HCT116 (cell line): ENCODE data around the gene NARS2. TPM values are rescaled to one million over a fixed set of nuclear protein-coding genes. Genes with fewer than 3 reads are reported as not detected.

ENCODE experiments used
- ATAC-seq: fragments of 200-7000 bp; cut with Tn5 transposase; 2 replicates; pipeline ENCODE4 v1.9.1; 2020; ENCODE audit warnings: mild to moderate bottlenecking, moderate library complexity
- BruUV-seq: library from RNA; stranded (reverse); fragments of 400-500 nt; replicated peaks from 2 replicates; lab custom pipeline; 2021; lab: Mats Ljungman, UMichigan
- CTCF ChIA-PET: fragments of 300-600 bp; sonication (Branson Sonifier 250); formaldehyde crosslinking; loops from one replicate; lab custom pipeline; 2021; ENCODE audit warnings: antibody characterized with exemption; lab: Charles Lee
- POLR2A ChIA-PET: fragments of 300-600, 350-600 bp; sonication (Branson Sonifier 250); formaldehyde crosslinking; loops from one replicate; lab custom pipeline; 2021; ENCODE audit warnings: antibody characterized with exemption; lab: Charles Lee
- RAD21 ChIA-PET, 2 experiments: fragments of 300-600 bp; sonication (Branson Sonifier 250); formaldehyde crosslinking; loops; one replicate each; lab custom pipeline; 2023; ENCODE audit warnings: low total read pairs in 2 of 2; ENCODE audit not compliant: uncharacterized antibody in 2 of 2, unreplicated experiment in 2 of 2, low non-redundant PET in 1 of 2; lab: Charles Lee
- DNase-seq: peaks from one replicate; pipeline ENCODE4 v3.0.0-alpha.2; 2010; ENCODE audit warnings: low read depth, low spot score
- H2AFZ ChIP-seq: fragments of 200-600 bp; shearing (Covaris generic), sonication (generic); 2 replicates; pipeline ENCODE4 v1.6.1; 2017; ENCODE audit warnings: low read depth, mixed run types, mixed read lengths, antibody characterized with exemption, low read length; ENCODE audit not compliant: poor library complexity, severe bottlenecking
- H3K27ac ChIP-seq: 2 replicates; pipeline ENCODE4 v1.5.1; 2012; ENCODE audit warnings: low read depth, low read length
- H3K27me3 ChIP-seq: fragments of 200-600 bp; sonication (generic); 2 replicates; pipeline ENCODE4 v1.6.1; 2016; ENCODE audit warnings: mixed run types, low read length, mixed read lengths; ENCODE audit not compliant: insufficient read depth
- H3K36me3 ChIP-seq, 2 experiments: fragments of 200-500 bp in 1 of 2; fragments of 200-600 bp in 1 of 2; sonication (Bioruptor generic) in 1 of 2; sonication (generic) in 1 of 2; 2 replicates each; pipeline versions ENCODE4 v1.5.1 to v1.6.1; 2014 to 2016; ENCODE audit warnings: low read length in 2 of 2, inconsistent platforms in 1 of 2, mixed read lengths in 1 of 2, mixed run types in 1 of 2; ENCODE audit not compliant: insufficient read depth in 2 of 2, control insufficient read depth in 1 of 2
- H3K4me1 ChIP-seq, 2 experiments: fragments of 200-600 bp in 1 of 2; sonication (generic) in 1 of 2; 2 replicates each; pipeline versions ENCODE4 v1.5.1 to v1.6.1; 2012 to 2017; ENCODE audit warnings: low read length in 2 of 2, inconsistent platforms in 1 of 2, mild to moderate bottlenecking in 1 of 2, mixed read lengths in 1 of 2, mixed run types in 1 of 2, moderate library complexity in 1 of 2; ENCODE audit not compliant: insufficient read depth in 2 of 2, control insufficient read depth in 1 of 2
- H3K4me2 ChIP-seq: fragments of 200-600 bp; sonication (generic); 2 replicates; pipeline ENCODE4 v1.6.1; 2017; ENCODE audit warnings: mixed run types, low read length, mixed read lengths
- H3K4me3 ChIP-seq, 2 experiments: fragments of 200-600 bp in 1 of 2; sonication (generic) in 1 of 2; replicated peaks in 1 of 2; 2 replicates each; pipeline ENCODE4 v1.5.1; 2011 to 2016; ENCODE audit warnings: low read length in 2 of 2, control low read depth in 1 of 2, low read depth in 1 of 2, mild to moderate bottlenecking in 1 of 2, mixed read lengths in 1 of 2, mixed run types in 1 of 2
- H3K79me2 ChIP-seq: fragments of 200-600 bp; sonication (generic); 2 replicates; pipeline ENCODE4 v1.6.1; 2017; ENCODE audit warnings: mild to moderate bottlenecking, mixed run types, low read length, moderate library complexity, mixed read lengths; ENCODE audit not compliant: insufficient read depth
- H3K9ac ChIP-seq: fragments of 200-600 bp; sonication (generic); 2 replicates; pipeline ENCODE4 v1.6.1; 2016; ENCODE audit warnings: low read length, mixed read lengths
- H3K9me2 ChIP-seq: fragments of 200-600 bp; sonication (generic), shearing (Covaris generic); 2 replicates; pipeline ENCODE4 v1.6.1; 2017; ENCODE audit warnings: mixed run types, mild to moderate bottlenecking, moderate library complexity; ENCODE audit not compliant: insufficient read depth
- H3K9me3 ChIP-seq, 2 experiments: fragments of 200-500 bp in 1 of 2; fragments of 200-600 bp in 1 of 2; sonication (Bioruptor generic) in 1 of 2; sonication (generic) in 1 of 2; 2 replicates each; pipeline ENCODE4 v1.6.1; 2014 to 2017; ENCODE audit warnings: low read length in 2 of 2, mixed read lengths in 2 of 2, inconsistent platforms in 1 of 2, low read depth in 1 of 2, mild to moderate bottlenecking in 1 of 2, mixed run types in 1 of 2, moderate library complexity in 1 of 2; ENCODE audit not compliant: control insufficient read depth in 1 of 2, insufficient read depth in 1 of 2
- H4K20me1 ChIP-seq: fragments of 200-600 bp; sonication (generic), shearing (Covaris generic); 2 replicates; pipeline ENCODE4 v1.6.1; 2017; ENCODE audit warnings: mixed run types, mild to moderate bottlenecking, moderate library complexity; ENCODE audit not compliant: insufficient read depth
- ATF3 ChIP-seq: IDR thresholded peaks from 2 replicates; pipeline ENCODE4 v1.6.1; 2012
- CBX3 ChIP-seq: IDR thresholded peaks from 2 replicates; pipeline ENCODE4 v1.6.1; 2012; ENCODE audit warnings: low read depth
- CEBPB ChIP-seq: IDR thresholded peaks from 2 replicates; pipeline ENCODE4 v1.6.1; 2012; ENCODE audit warnings: low read depth
- EGR1 ChIP-seq: IDR thresholded peaks from 2 replicates; pipeline ENCODE4 v1.6.1; 2012; ENCODE audit warnings: low read depth
- ELF1 ChIP-seq: IDR thresholded peaks from 2 replicates; pipeline ENCODE4 v1.6.1; 2012; ENCODE audit warnings: low read depth, borderline replicate concordance
- EZH2 ChIP-seq: fragments of 200-600 bp; sonication (generic); IDR thresholded peaks from 2 replicates; pipeline ENCODE4 v1.6.1; 2017; ENCODE audit warnings: antibody characterized with exemption, mixed run types
- EZH2phosphoT487 ChIP-seq: fragments of 200-600 bp; IDR thresholded peaks from 2 replicates; pipeline ENCODE4 v1.6.1; 2018; ENCODE audit warnings: antibody characterized with exemption, borderline replicate concordance
- FOSL1 ChIP-seq: IDR thresholded peaks from 2 replicates; pipeline ENCODE4 v1.6.1; 2012; ENCODE audit warnings: low read depth
- JUND ChIP-seq: IDR thresholded peaks from 2 replicates; pipeline ENCODE4 v1.6.1; 2012
- MAX ChIP-seq: IDR thresholded peaks from 2 replicates; pipeline ENCODE4 v1.6.1; 2012
- POLR2A ChIP-seq: IDR thresholded peaks from 2 replicates; pipeline ENCODE4 v1.7.0; 2011; ENCODE audit warnings: borderline replicate concordance; ENCODE audit not compliant: insufficient read depth, insufficient read length; ENCODE audit errors: extremely low read depth
- RAD21 ChIP-seq: IDR thresholded peaks from 2 replicates; pipeline ENCODE4 v1.6.1; 2012; ENCODE audit warnings: low read depth, mild to moderate bottlenecking
- REST ChIP-seq: IDR thresholded peaks from 2 replicates; pipeline ENCODE4 v1.6.1; 2012; ENCODE audit warnings: low read depth
- SIN3A ChIP-seq: IDR thresholded peaks from 2 replicates; pipeline ENCODE4 v1.6.1; 2012; ENCODE audit warnings: low read depth
- TCF7L2 ChIP-seq: IDR thresholded peaks from 2 replicates; pipeline ENCODE4 v1.7.0; 2011; ENCODE audit warnings: borderline replicate concordance, inconsistent platforms; ENCODE audit not compliant: insufficient read depth, insufficient read length; ENCODE audit errors: extremely low read depth
- YY1 ChIP-seq: IDR thresholded peaks from 2 replicates; pipeline ENCODE4 v1.6.1; 2011; ENCODE audit warnings: low read length, low read depth, moderate library complexity, mild to moderate bottlenecking; ENCODE audit not compliant: insufficient replicate concordance; ENCODE audit errors: extremely low read depth
- ZBTB33 ChIP-seq: IDR thresholded peaks from 2 replicates; pipeline ENCODE4 v1.6.1; 2011; ENCODE audit warnings: mild to moderate bottlenecking, low read length, moderate library complexity; ENCODE audit not compliant: insufficient replicate concordance; ENCODE audit errors: extremely low read depth
- ZFX ChIP-seq: fragments of 450-650 bp; IDR thresholded peaks from 2 replicates; pipeline ENCODE4 v1.6.1; 2017
- ZNF274 ChIP-seq: fragments of 200-500 bp; sonication (Bioruptor generic); IDR thresholded peaks from 2 replicates; pipeline ENCODE4 v1.6.1; 2014; ENCODE audit warnings: mild to moderate bottlenecking, low read depth, low read length, inconsistent platforms
- intact Hi-C: fragments of 100-400 bp; cut with micrococcal nuclease; formaldehyde crosslinking; loops from 2 replicates; pipeline ENCODE4 v1.10.0; 2022
- total RNA-seq: library from RNA; stranded (reverse); gene quantifications from one replicate; pipeline ENCODE4 v1.2.1, GENCODE V29; 2021; ENCODE audit not compliant: unreplicated experiment

Gene NARS2
- total RNA-seq, 1 experiment from 2014 or later = 26.0 TPM

- peak overlapping the region; percentile 9; the same call in 1 of the 2 replicates for H3K4me2 ChIP-seq
- ChIA-PET POLR2A (no interaction called here), RAD21 (no interaction called here), CTCF (no interaction called here)
- intact Hi-C loops = no loop called here
- no peaks in the 10 kb centered on the region for H3K27me3 ChIP-seq
- H4K20me1 ChIP-seq = no peaks in the 10 kb centered on the region
- ATAC-seq (no peak), DNase-seq (no peak)
- no peaks in the 10 kb centered on the region for H3K79me2 ChIP-seq
- no peaks in the 10 kb centered on the region for H3K36me3 ChIP-seq
- H3K4me1 ChIP-seq = peaks cover 0 to 7% of the 10 kb centered on the region in 2 experiments; a peak in 2 of 4 replicates
- no peak overlapping the region for H3K27ac ChIP-seq
- no TSS peak for BruUV-seq
- no peak overlapping the region for H2AFZ ChIP-seq
- H3K9ac ChIP-seq = no peak overlapping the region
- H3K9me3 ChIP-seq = no peaks in the 10 kb centered on the region; a peak in 1 of 4 replicates
- TF ChIP-seq MAX = no peak
- TF ChIP-seq JUND = no peak
- no peak for TF ChIP-seq ZBTB33
- no peak for TF ChIP-seq CEBPB
- TF ChIP-seq ZFX = no peak
- no peak for TF ChIP-seq ELF1
- TF ChIP-seq SIN3A = no peak
- no peak for TF ChIP-seq FOSL1
- TF ChIP-seq ZNF274 = no peak
- TF ChIP-seq POLR2A = no peak
- TF ChIP-seq EGR1 = no peak
- TF ChIP-seq EZH2phosphoT487 = no peak
- TF ChIP-seq ATF3 = no peak
- no peak for TF ChIP-seq TCF7L2
- TF ChIP-seq EZH2 = no peak
- no peak for TF ChIP-seq RAD21
- TF ChIP-seq CBX3 = no peak
- no peak for TF ChIP-seq YY1
- no peak for TF ChIP-seq REST
- H3K4me3 ChIP-seq = no peak overlapping the region
- no peaks in the 10 kb centered on the region for H3K9me2 ChIP-seq
Measured at GRCh38 chr11:78406568-78407196, 168.0 kb downstream of the NARS2 start.
